Measurements from ENCODE around the gene SULT4A1.

- TF ChIP-seq CTCF (IDR thresholded peaks at IDR 0.05) (no peak), ZNF512 (CRISPR knock-in tag; IDR thresholded peaks at IDR 0.05; ENCODE audit: borderline replicate concordance) (no peak), GABPB1 (CRISPR knock-in tag; IDR thresholded peaks at IDR 0.05) (no peak), ZNF138 (CRISPR knock-in tag; conservative IDR thresholded peaks at IDR 0.05) (no peak), ELF4 (CRISPR knock-in tag; IDR thresholded peaks at IDR 0.05; ENCODE audit: low read depth) (no peak), CREB1 (CRISPR knock-in tag; IDR thresholded peaks at IDR 0.05) (no peak), ZNF121 (CRISPR knock-in tag; IDR thresholded peaks at IDR 0.05) (no peak), NFATC4 (CRISPR knock-in tag; IDR thresholded peaks at IDR 0.05) (no peak), ETV6 (CRISPR knock-in tag; IDR thresholded peaks at IDR 0.05) (no peak), PRRX2 (CRISPR knock-in tag; IDR thresholded peaks at IDR 0.05) (no peak), CDX4 (CRISPR knock-in tag; IDR thresholded peaks at IDR 0.05; ENCODE audit: borderline replicate concordance) (no peak)
Observed at GRCh38 chr22:43911351-43911750, 49.0 kb upstream of the SULT4A1 start.

Data from WTC11 (cell line).